ENCODE data around the gene FLYWCH2.

Gene FLYWCH2

GRCh38 chr16:2882650-2883457 is at the start of gene FLYWCH2:
FLYWCH2 (plus strand) TSS chr16:2883215; CDS start chr16:2896450, 13,235 bp downstream.
- peak; percentile 94 for DNase-seq

GRCh38 chr16:2833776-2834175 is 49.2 kb upstream of the FLYWCH2 start:
- no peak for DNase-seq

- no peak for DNase-seq
Measured at GRCh38 chr16:2834968-2835367, 48.0 kb upstream of the FLYWCH2 start.

GRCh38 chr16:2835638-2836493 is 47.1 kb upstream of the FLYWCH2 start:
- DNase-seq = no peak

- DNase-seq = no peak
Measured at GRCh38 chr16:2836646-2837508, 46.1 kb upstream of the FLYWCH2 start.

GRCh38 chr16:2838928-2839327 is 44.1 kb upstream of the FLYWCH2 start:
- DNase-seq = no peak

GRCh38 chr16:2839650-2840450 is 43.2 kb upstream of the FLYWCH2 start:
- no peak for DNase-seq

GRCh38 chr16:2840914-2841313 is 42.1 kb upstream of the FLYWCH2 start:
- no peak for DNase-seq

GRCh38 chr16:2841606-2842339 is 41.2 kb upstream of the FLYWCH2 start:
- DNase-seq = no peak

GRCh38 chr16:2842340-2843000 is 40.5 kb upstream of the FLYWCH2 start:
- no peak for DNase-seq

- DNase-seq = no peak
Measured at GRCh38 chr16:2843526-2843925, 39.5 kb upstream of the FLYWCH2 start.

- no peak for DNase-seq
Measured at GRCh38 chr16:2845116-2845515, 37.9 kb upstream of the FLYWCH2 start.

GRCh38 chr16:2846511-2847310 is 36.3 kb upstream of the FLYWCH2 start:
- DNase-seq = no peak

GRCh38 chr16:2848933-2849725 is 33.9 kb upstream of the FLYWCH2 start:
- no peak for DNase-seq

- DNase-seq = no peak
Measured at GRCh38 chr16:2852003-2852730, 30.8 kb upstream of the FLYWCH2 start.

GRCh38 chr16:2852731-2853507 is 30.1 kb upstream of the FLYWCH2 start:
- no peak for DNase-seq

- DNase-seq = no peak
Measured at GRCh38 chr16:2853531-2854073, 29.4 kb upstream of the FLYWCH2 start.
